ENCODE measurements around the gene LINC00237. TPM values are rescaled to one million over a fixed set of nuclear protein-coding genes. Genes with fewer than 3 reads are reported as not detected.
A peak's percentile ranks its signal among the peaks of the same experiment; 100 is the strongest.

The LINC00237 gene
- total and polyA plus RNA-seq, 2 of the 8 experiments (the other 6 are each of a cell fraction or from before 2014, with no cell fraction given) = 0.28 to 1.4 TPM

DNA sequence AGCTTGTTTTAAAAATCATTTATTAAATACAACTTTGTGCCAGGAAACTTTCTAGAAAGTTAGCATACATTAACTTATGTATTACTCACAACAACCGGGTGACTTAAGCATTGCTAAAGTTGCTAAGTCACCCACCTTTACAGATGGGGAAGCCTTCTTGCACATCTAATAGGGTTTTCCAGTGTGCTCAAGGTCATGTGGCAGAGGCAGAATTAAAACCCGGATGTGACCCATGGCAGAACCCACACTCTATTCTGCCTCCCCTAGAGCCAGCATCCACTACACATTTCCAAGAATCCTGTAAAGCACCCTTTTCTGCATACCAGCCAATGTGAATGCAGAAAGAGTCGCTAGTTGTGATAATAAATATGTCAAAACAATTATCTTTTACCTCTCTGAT lies 13.4 kb downstream of the LINC00237 start:
- H3K4me1 ChIP-seq (replicated peaks in 1 of 4; ENCODE audit: control insufficient read depth in 3 of 4, insufficient read depth in 4 of 4, low read length in 3 of 4) = peaks cover 3 to 25% (median 17%) of the 10 kb centered on the region in 4 experiments; a peak in 6 of 7 replicates
- H2BK5ac ChIP-seq (ENCODE audit: low read depth, low read length) = no peak overlapping the region
- H3K23me2 ChIP-seq (ENCODE audit: low read depth, low read length) = no peaks in the 10 kb centered on the region
- DNase-seq (ENCODE audit: low read depth in 1 of 2, low spot score in 2 of 2) (no peak), FAIRE-seq (no peak)
- no peak overlapping the region for H3K27ac ChIP-seq (ENCODE audit: low read depth, low read length)
- CTCF ChIA-PET (ENCODE audit: partially characterized antibody) = no interaction called here
- H4K5ac ChIP-seq (ENCODE audit: insufficient read length, low read depth, low read length) = no peak overlapping the region
- no peak overlapping the region for H4K91ac ChIP-seq (replicated peaks; ENCODE audit: insufficient read length, low read length)
- no peaks in the 10 kb centered on the region for H3K79me1 ChIP-seq (ENCODE audit: low read depth, low read length)
- no peaks in the 10 kb centered on the region for H3K9me3 ChIP-seq (ENCODE audit: insufficient read depth in 2 of 2, low read depth in 1 of 2, low read length in 1 of 2)
- no peak overlapping the region for H2BK120ac ChIP-seq (replicated peaks; ENCODE audit: low read depth, low read length)
- no peak overlapping the region for H3K4ac ChIP-seq (replicated peaks; ENCODE audit: insufficient read length, low read depth, low read length)
- 83% methylated on average over 3 of the region's 3 CpGs; no CpG with 5 or more reads in 1 of the 2 experiments for WGBS, 2 experiments (ENCODE audit: extremely low coverage in 1 of 2, insufficient coverage in 1 of 2, insufficient read length in 1 of 2, insufficient replicate concordance in 2 of 2, low coverage in 1 of 2, low lambda C conversion rate in 2 of 2, missing lambda C conversion rate in 1 of 2)
- H3K4me3 ChIP-seq (ENCODE audit: extremely low read depth in 1 of 4, insufficient read depth in 2 of 4, low read depth in 3 of 4, low read length in 4 of 4) = no peak overlapping the region
- no peak overlapping the region for H2BK15ac ChIP-seq (ENCODE audit: low read length)
- POLR2A ChIA-PET (ENCODE audit: partially characterized antibody) = no interaction called here
- H3K9ac ChIP-seq (replicated peaks in 1 of 4; ENCODE audit: extremely low read depth in 1 of 4, low read depth in 3 of 4, low read length in 3 of 4) = no peak overlapping the region
- H3K4me2 ChIP-seq (ENCODE audit: insufficient read depth in 1 of 2, low read depth in 2 of 2, low read length in 2 of 2) = no peak overlapping the region
- H3K36me3 ChIP-seq (ENCODE audit: control insufficient read depth in 2 of 4, insufficient read depth in 4 of 4, low read length in 3 of 4) = no peaks in the 10 kb centered on the region
- H3K79me2 ChIP-seq (ENCODE audit: control insufficient read depth in 1 of 2, insufficient read depth in 2 of 2, low read length in 2 of 2) = no peaks in the 10 kb centered on the region
- H3K27me3 ChIP-seq (replicated peaks in 1 of 4; ENCODE audit: control insufficient read depth in 3 of 4, extremely low read depth in 1 of 4, insufficient read depth in 3 of 4, low read length in 3 of 4) = peaks cover 0 to 13% (median 9%) of the 10 kb centered on the region in 4 experiments; a peak in 6 of 7 replicates
- H3K18ac ChIP-seq (ENCODE audit: extremely low read depth, low read length) = no peak overlapping the region
- peak overlapping the region; percentile 6; the same call in 1 of the 2 replicates for H2BK12ac ChIP-seq (ENCODE audit: low read depth, low read length)
- no peaks in the 10 kb centered on the region for H4K20me1 ChIP-seq (replicated peaks in 1 of 2; ENCODE audit: control insufficient read depth in 1 of 2, insufficient read depth in 2 of 2, low read length in 2 of 2)
- H4K8ac ChIP-seq (ENCODE audit: extremely low read depth, insufficient read depth, low read length) = no peak overlapping the region
- no peak overlapping the region for H3K56ac ChIP-seq (replicated peaks; ENCODE audit: insufficient read length, low read depth, low read length)
- H2AFZ ChIP-seq (ENCODE audit: low read length) = no peak overlapping the region
- no peak overlapping the region for H2AK5ac ChIP-seq (ENCODE audit: low read depth, low read length)
- H2BK20ac ChIP-seq (ENCODE audit: low read length) = no peak overlapping the region
- no peak overlapping the region for H3K14ac ChIP-seq (ENCODE audit: insufficient read length)
- no peak overlapping the region for H3K23ac ChIP-seq (ENCODE audit: insufficient read length)
- no peak for TF ChIP-seq NANOG (IDR thresholded peaks at IDR 0.05; ENCODE audit: insufficient read depth, low read depth, low read length, poor library complexity, severe bottlenecking)
- TF ChIP-seq CBX8 (IDR thresholded peaks at IDR 0.05; ENCODE audit: borderline replicate concordance, low read depth, low read length) = no peak
- TF ChIP-seq SIN3A (conservative IDR thresholded peaks at IDR 0.05 in 1 of 2, IDR thresholded peaks at IDR 0.05 in 1 of 2; ENCODE audit: low read depth in 1 of 2, low read length in 2 of 2) = no peak
- no peak for TF ChIP-seq ZNF274 (IDR thresholded peaks at IDR 0.05; ENCODE audit: borderline replicate concordance, extremely low read depth, low read length)
- no peak for TF ChIP-seq CTBP2 (IDR thresholded peaks at IDR 0.05; ENCODE audit: borderline replicate concordance, insufficient read depth, insufficient read length, low read length)
- no peak for TF ChIP-seq SRF (IDR thresholded peaks at IDR 0.05; ENCODE audit: low read depth, low read length)
- TF ChIP-seq CHD1 (IDR thresholded peaks at IDR 0.05; ENCODE audit: low read depth, low read length) = no peak
- TF ChIP-seq MAFK (IDR thresholded peaks at IDR 0.05; ENCODE audit: low read depth, low read length) = no peak
- no peak for TF ChIP-seq PHF8 (conservative IDR thresholded peaks at IDR 0.05; ENCODE audit: low read depth, low read length)
